Measurements from ENCODE around the gene TMCO2.

TMCO2 gene

GRCh38 chr1:40301066-40301465, 53.3 kb downstream of the TMCO2 start:
- intact Hi-C loops (cut with DNase I), result no loop called here
- peak in 1 of 10 donors; percentile 72 for DNase-seq
